Testis (tissue), 3 donors: ENCODE measurements around the gene LSG1. TPM values are rescaled to one million over a fixed set of nuclear protein-coding genes. Genes with fewer than 3 reads are reported as not detected.
"Not testable (repeated sequence)": the region's sequence is repeated elsewhere in the genome, so short reads cannot be mapped to it uniquely, and the experiment has no call there.

Experiments
- DNase-seq: peaks from one replicate; pipeline ENCODE4 v3.0.0-alpha.2; 2019
- H3K27ac ChIP-seq, 2 donors: fragments of 200-600 bp; sonication (generic); one replicate each; pipeline ENCODE4 v1.5.1; 2019
- H3K27me3 ChIP-seq: fragments of 200-600 bp; sonication (generic); one replicate; pipeline ENCODE4 v1.5.1; 2019
- H3K36me3 ChIP-seq: fragments of 200-600 bp; sonication (generic); one replicate; pipeline ENCODE4 v1.5.1; 2017; ENCODE audit warnings: low read depth; ENCODE audit errors: missing control alignments
- H3K4me1 ChIP-seq: fragments of 200-600 bp; sonication (generic); one replicate; pipeline ENCODE4 v1.5.1; 2019
- H3K4me3 ChIP-seq, 2 donors: fragments of 200-600 bp; sonication (generic); one replicate each; pipeline ENCODE4 v1.5.1; 2017 to 2019
- H3K9me3 ChIP-seq: fragments of 200-600 bp; sonication (generic); one replicate; pipeline ENCODE4 v1.5.1; 2017
- POLR2A ChIP-seq: fragments of 450-650 bp; IDR thresholded peaks from one replicate; pipeline ENCODE4 v1.6.1; 2017; ENCODE audit warnings: antibody characterized with exemption, mild to moderate bottlenecking, moderate library complexity
- WGBS, 2 donors: methylation state at CpG; one replicate each; pipeline ENCODE4 v1.1.5; 2018; 5-methylcytosine and 5-hydroxymethylcytosine counted together
- intact Hi-C: fragments of 100-400 bp; cut with DNase I; formaldehyde crosslinking; loops from one replicate; pipeline ENCODE4 v1.15.1; 2023; ENCODE audit warnings: low total_unique reads
- polyA plus RNA-seq: library from polyadenylated mRNA; stranded (reverse); fragments of 350-450 nt; fragmentation: Illumina TruSeq; extraction: RNeasy Lipid Tissue Mini Kit (QIAGEN cat#74804); gene quantifications from one replicate; pipeline ENCODE4 v1.2.3, GENCODE V29; 2014; ENCODE audit warnings: low read depth, low replicate concordance; ENCODE audit not compliant: insufficient read depth
- total RNA-seq, 2 donors: library from RNA; depleted of rRNA; stranded (reverse); fragments of >200 nt; gene quantifications; one replicate each; pipeline ENCODE4 v1.2.3, GENCODE V29; 2016
- TF ChIP-seq, protein P1 (sequence below), 3 experiments: fragments of 450-650 bp in 2 of 3; fragments of 200-600 bp in 1 of 3; sonication (generic) in 1 of 3; IDR thresholded peaks; one replicate each; pipeline ENCODE4 v1.5.1; 2016 to 2019; ENCODE audit warnings: antibody characterized with exemption in 3 of 3, mild to moderate bottlenecking in 2 of 3, moderate library complexity in 1 of 3

The LSG1 gene
- total and polyA plus RNA-seq, 3 donors from 2014 or later = 47.4 to 56.1 (median 50.5) TPM

DNA sequence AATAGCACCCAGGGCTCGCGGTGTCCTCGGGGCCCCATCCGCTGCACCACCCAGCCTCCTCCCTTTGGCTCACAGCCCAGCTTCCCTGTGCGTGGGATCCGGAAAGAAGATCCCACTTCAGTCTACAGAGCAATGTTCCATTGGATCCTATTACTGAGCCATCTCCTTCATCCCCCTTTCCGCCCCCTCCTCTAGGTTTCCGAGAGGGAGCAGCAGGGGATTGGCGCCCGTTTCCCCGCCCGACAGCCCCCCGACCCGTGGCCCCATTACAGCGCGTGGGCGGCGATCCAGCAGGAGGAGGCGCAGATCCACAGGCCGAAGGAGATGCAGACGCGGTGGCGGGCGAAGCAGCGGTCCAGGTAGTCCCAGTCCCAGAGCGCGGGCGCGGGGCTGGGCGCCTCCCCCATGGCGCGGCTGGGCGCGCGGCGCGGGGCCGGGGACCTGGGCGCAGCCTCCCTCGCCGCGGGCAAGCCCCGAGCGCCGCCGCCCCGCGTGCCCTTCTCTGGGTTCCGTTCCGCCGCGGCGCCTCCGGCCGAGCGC lies 39.1 kb downstream of the LSG1 start:
- peak; percentile 37 for DNase-seq
- Histone ChIP-seq H3K4me1 (no peaks in the 10 kb centered on the region), H3K27me3 (no peaks in the 10 kb centered on the region), H3K9me3 (no peaks in the 10 kb centered on the region), H3K4me3 (peak overlapping the region; percentile 69 to 73), H3K36me3 (no peaks in the 10 kb centered on the region), H3K27ac (peak overlapping the region in 1 of 2 donors; percentile 76)
- TF ChIP-seq, protein P1, sequence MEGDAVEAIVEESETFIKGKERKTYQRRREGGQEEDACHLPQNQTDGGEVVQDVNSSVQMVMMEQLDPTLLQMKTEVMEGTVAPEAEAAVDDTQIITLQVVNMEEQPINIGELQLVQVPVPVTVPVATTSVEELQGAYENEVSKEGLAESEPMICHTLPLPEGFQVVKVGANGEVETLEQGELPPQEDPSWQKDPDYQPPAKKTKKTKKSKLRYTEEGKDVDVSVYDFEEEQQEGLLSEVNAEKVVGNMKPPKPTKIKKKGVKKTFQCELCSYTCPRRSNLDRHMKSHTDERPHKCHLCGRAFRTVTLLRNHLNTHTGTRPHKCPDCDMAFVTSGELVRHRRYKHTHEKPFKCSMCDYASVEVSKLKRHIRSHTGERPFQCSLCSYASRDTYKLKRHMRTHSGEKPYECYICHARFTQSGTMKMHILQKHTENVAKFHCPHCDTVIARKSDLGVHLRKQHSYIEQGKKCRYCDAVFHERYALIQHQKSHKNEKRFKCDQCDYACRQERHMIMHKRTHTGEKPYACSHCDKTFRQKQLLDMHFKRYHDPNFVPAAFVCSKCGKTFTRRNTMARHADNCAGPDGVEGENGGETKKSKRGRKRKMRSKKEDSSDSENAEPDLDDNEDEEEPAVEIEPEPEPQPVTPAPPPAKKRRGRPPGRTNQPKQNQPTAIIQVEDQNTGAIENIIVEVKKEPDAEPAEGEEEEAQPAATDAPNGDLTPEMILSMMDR (IDR thresholded peaks at IDR 0.05) = no peak
- TF ChIP-seq POLR2A = no peak
- 1 to 3% methylated on average over 6 to 28 of the region's 56 CpGs for WGBS, 2 donors
- intact Hi-C loops = no loop called here

DNA sequence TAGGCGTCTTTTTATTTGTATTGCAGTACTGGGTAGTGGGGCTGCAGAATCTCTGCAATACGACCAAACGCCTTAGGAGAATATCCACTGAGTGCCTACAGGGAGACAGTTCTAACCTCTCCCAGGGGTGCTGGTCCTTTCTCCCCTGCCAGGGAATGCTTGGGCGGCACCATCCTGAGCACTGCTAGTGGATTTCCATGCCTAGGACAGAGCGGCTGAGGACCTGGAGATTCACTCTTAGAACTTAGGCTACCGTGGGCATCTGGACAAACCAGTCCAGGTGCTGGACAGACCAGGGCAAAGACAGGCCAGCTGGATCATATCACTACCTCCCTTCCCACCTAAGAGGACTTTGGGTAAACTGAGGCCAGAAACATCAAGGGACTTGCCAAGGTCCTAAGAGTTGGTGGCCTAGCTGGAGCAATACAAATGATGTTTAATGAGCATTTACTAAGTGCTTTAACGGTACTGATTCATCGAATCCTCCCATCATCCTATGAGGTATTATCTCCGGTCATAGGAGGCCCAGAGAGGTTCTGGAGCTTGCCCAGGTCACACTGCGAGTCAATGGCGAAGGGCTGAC lies 39.7 kb downstream of the LSG1 start:
- intact Hi-C loops = no loop called here
- Histone ChIP-seq H3K4me1 (no peaks in the 10 kb centered on the region), H3K27me3 (no peaks in the 10 kb centered on the region), H3K27ac (no peak overlapping the region), H3K4me3 (peak overlapping the region; percentile 69 to 73), H3K36me3 (no peaks in the 10 kb centered on the region), H3K9me3 (no peaks in the 10 kb centered on the region)
- no peak for DNase-seq
- no peak for TF ChIP-seq POLR2A
- TF ChIP-seq, protein P1 (IDR thresholded peaks at IDR 0.05) = no peak
- WGBS, 2 donors = 32 to 45% methylated on average over 11 of the region's 11 CpGs

DNA sequence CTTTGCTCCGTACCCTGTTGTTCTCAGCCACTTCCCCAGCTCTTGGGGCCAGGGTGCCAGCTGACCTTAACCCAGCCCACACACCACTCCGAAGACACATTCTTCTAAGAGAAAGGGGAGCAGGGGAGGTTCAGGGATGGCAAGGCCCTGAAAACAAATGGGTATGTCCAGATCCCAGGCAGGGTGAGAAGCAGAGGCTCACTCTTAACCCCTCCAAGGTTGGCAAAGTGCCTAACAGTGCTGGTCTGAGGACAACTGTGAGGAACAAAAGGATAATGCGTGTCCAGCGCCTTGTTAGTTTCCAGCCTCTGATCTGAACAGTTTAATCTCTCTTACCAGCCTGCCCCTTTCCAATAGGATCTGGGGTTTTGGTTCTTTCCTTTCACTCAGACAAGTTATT lies 40.3 kb downstream of the LSG1 start:
- Histone ChIP-seq H3K27me3 (no peaks in the 10 kb centered on the region), H3K4me1 (no peaks in the 10 kb centered on the region), H3K9me3 (no peaks in the 10 kb centered on the region), H3K36me3 (no peaks in the 10 kb centered on the region), H3K4me3 (no peak overlapping the region), H3K27ac (no peak overlapping the region)
- no peak for TF ChIP-seq POLR2A
- TF ChIP-seq, protein P1 (IDR thresholded peaks at IDR 0.05) = no peak
- WGBS, 2 donors = 88 to 91% methylated on average over 4 of the region's 4 CpGs
- DNase-seq = no peak
- intact Hi-C loops = no loop called here

DNA sequence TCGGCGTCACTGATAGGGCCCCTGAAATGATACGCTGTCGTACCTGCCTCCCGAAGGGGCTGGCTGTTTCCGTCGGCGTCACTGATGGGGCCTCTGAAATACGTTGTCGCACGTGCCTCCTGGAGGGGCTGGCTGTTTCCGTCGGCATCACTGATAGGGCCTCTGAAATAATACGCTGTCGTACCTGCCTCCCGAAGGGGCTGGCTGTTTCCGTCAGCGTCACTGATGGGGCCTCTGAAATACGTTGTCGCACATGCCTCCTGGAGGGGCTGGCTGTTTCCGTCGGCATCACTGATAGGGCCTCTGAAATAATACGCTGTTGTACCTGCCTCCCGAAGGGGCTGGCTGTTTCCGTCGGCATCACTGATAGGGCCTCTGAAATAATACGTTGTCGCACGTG lies 41.3 kb downstream of the LSG1 start:
- H3K27ac ChIP-seq, H3K27me3 ChIP-seq, H3K4me3 ChIP-seq, DNase-seq, intact Hi-C loops, H3K9me3 ChIP-seq, H3K36me3 ChIP-seq, H3K4me1 ChIP-seq: not testable (repeated sequence)
- 92 to 93% methylated on average over 25 to 29 of the region's 29 CpGs for WGBS, 2 donors

DNA sequence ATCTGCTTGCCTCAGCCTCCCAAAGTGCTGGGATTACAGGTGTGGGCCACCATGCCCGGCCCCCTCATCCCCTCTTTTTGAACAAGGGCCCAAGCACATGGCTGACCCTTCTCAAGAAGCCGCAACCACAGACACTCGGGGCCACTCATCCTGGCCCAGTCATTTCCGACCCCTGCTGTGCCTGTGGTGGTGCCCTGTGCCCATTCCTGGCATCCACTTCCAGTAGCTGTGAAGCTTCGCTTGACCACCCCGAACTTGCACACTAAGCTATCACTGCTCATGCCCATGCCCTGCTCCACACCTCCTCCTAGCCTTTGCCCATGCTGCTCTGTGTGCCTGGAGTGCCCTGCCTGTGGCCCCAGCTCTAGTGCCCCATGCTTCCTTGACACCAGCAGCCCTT lies 47.0 kb downstream of the LSG1 start:
- Histone ChIP-seq H3K27ac (no peak overlapping the region), H3K36me3 (no peaks in the 10 kb centered on the region), H3K4me3 (no peak overlapping the region), H3K4me1 (no peaks in the 10 kb centered on the region), H3K27me3 (no peaks in the 10 kb centered on the region), H3K9me3 (no peaks in the 10 kb centered on the region)
- DNase-seq = no peak
- 93% methylated on average over 6 of the region's 6 CpGs for WGBS, 2 donors
- intact Hi-C loops = no loop called here
- no peak for TF ChIP-seq POLR2A
- TF ChIP-seq, protein P1 (IDR thresholded peaks at IDR 0.05) = no peak
